Measurements from ENCODE around the gene HOXB5.

GRCh38 chr17:48582750-48583069, 10.9 kb downstream of the HOXB5 start:
- TF ChIP-seq POLR2A (IDR thresholded peaks at IDR 0.05) (no peak), CTCF (IDR thresholded peaks at IDR 0.05) (no peak)
